Mononuclear cell (primary cell): Measurements from ENCODE around the gene MAP3K2. TPM values are rescaled to one million over a fixed set of nuclear protein-coding genes. Genes with fewer than 3 reads are reported as not detected.

Experiments
- H3K27me3 ChIP-seq: 2 replicates; pipeline ENCODE4 v1.6.0; 2011; ENCODE audit warnings: low read length, control low read depth; ENCODE audit not compliant: insufficient read depth
- H3K4me1 ChIP-seq: 2 replicates; pipeline ENCODE4 v1.5.1; 2011; ENCODE audit warnings: mild to moderate bottlenecking, low read length, control low read depth; ENCODE audit not compliant: insufficient read depth
- H3K4me3 ChIP-seq: 2 replicates; pipeline ENCODE4 v1.5.1; 2011; ENCODE audit warnings: mild to moderate bottlenecking, low read length, moderate library complexity
- H3K9me3 ChIP-seq: 2 replicates; pipeline ENCODE4 v1.5.1; 2011; ENCODE audit warnings: low read depth, mild to moderate bottlenecking, control low read depth, low read length
- total RNA-seq: library from RNA; depleted of rRNA; stranded (reverse); fragments of >200 nt; gene quantifications from one replicate; pipeline ENCODE4 v1.2.3, GENCODE V29; 2012

The MAP3K2 gene
- total RNA-seq, 1 donor = 153 TPM

DNA sequence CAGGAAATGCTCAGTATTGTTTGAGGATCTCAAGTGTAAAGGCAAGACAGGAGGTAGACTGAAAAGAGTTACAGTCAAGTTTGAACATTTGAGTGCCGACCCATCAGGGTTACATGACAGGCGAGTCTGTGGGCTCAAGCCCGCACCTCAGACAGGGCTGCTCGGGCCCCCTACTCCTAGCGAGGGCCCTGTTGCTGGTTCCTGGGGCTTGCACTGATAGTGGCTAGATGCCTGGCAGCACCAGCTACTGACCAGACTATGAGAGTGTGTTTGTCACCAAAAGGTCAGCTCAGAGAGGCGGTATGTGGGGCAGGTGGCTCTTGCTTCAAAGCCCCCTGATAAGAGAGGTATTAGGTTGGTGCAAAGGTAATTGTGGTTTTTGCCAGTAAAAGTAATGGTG, 132.1 kb downstream of the MAP3K2 start:
- no peak overlapping the region for H3K4me3 ChIP-seq
- H3K9me3 ChIP-seq = no peaks in the 10 kb centered on the region
- H3K27me3 ChIP-seq = no peaks in the 10 kb centered on the region
- H3K4me1 ChIP-seq = no peaks in the 10 kb centered on the region

GRCh38 chr2:127255146-127255545, 132.6 kb downstream of the MAP3K2 start:
- no peaks in the 10 kb centered on the region for H3K4me1 ChIP-seq
- no peaks in the 10 kb centered on the region for H3K9me3 ChIP-seq
- no peak overlapping the region for H3K4me3 ChIP-seq
- H3K27me3 ChIP-seq = no peaks in the 10 kb centered on the region

DNA sequence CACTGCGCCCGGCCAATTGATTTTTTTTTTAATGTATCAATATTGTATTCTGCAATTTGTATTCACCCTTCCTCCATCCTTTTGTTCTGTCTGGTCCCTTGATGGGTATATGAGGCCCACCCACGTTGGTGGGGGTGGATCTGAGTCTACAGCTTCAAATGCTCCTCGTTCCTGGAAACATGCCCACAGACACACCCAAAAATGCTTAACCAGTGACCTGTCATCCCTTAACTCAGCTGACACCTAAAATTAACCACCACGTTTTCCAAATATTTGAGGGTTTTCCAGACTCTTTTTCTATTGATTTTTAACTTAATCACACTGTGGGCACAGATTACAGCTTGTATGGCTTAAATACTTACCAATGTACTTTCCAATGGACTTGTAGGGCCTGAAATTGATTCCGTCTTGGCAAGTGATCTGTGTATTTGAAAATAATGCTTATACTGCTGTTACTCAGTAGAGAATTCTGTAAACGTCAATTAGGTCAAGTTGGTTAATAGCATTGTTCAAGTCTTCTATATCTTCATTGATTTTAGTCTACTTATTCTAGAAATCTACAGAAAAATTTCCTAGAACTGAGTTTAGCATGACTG, 133.3 kb downstream of the MAP3K2 start:
- H3K4me1 ChIP-seq = no peaks in the 10 kb centered on the region
- no peaks in the 10 kb centered on the region for H3K9me3 ChIP-seq
- H3K4me3 ChIP-seq = no peak overlapping the region
- H3K27me3 ChIP-seq = no peaks in the 10 kb centered on the region

Other genes with a start within 250 kb of the MAP3K2 start
- not detected for gene CYP27C1, start 167.7 kb downstream of the MAP3K2 start, total RNA-seq
- gene ERCC3, start 93.8 kb downstream of the MAP3K2 start, total RNA-seq = 45.3 TPM
- 0.84 TPM for gene PROC, start 30.5 kb upstream of the MAP3K2 start, total RNA-seq
- gene IWS1, start 138.5 kb upstream of the MAP3K2 start, total RNA-seq = 30.9 TPM
- gene MYO7B, start 147.7 kb upstream of the MAP3K2 start, total RNA-seq = 1.0 TPM